HPDE6-E6E7 (cell line): ENCODE data around the gene ENTREP1.
A peak's percentile ranks its signal among the peaks of the same experiment; 100 is the strongest.
"Not testable (repeated sequence)": the region's sequence is repeated elsewhere in the genome, so short reads cannot be mapped to it uniquely, and the experiment has no call there.

Experiments used
- DNase-seq: peaks from one replicate; pipeline ENCODE4 v3.0.0; 2011; ENCODE audit warnings: missing footprints; ENCODE audit errors: extremely low spot score

ENTREP1 gene, protein sequence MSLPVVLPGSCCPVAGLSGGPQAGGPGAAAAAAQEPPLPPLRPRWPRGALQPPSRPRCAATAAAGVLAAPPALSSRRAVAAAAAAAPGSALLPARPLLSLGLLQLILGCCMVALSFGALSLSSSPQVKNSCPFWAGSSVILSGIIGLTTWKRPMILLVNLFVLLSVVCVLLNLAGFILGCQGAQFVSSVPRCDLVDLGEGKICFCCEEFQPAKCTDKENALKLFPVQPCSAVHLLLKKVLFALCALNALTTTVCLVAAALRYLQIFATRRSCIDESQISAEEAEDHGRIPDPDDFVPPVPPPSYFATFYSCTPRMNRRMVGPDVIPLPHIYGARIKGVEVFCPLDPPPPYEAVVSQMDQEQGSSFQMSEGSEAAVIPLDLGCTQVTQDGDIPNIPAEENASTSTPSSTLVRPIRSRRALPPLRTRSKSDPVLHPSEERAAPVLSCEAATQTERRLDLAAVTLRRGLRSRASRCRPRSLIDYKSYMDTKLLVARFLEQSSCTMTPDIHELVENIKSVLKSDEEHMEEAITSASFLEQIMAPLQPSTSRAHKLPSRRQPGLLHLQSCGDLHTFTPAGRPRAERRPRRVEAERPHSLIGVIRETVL

GRCh38 chr9:69324549-69325401 is at the start of gene ENTREP1:
Gene ENTREP1 (plus strand): TSS chr9:69325215. CDS start chr9:69325310, 95 bp downstream.
- peak; percentile 61 for DNase-seq

GRCh38 chr9:69276775-69277174 is 48.2 kb upstream of the ENTREP1 start:
- DNase-seq: no peak

DNA sequence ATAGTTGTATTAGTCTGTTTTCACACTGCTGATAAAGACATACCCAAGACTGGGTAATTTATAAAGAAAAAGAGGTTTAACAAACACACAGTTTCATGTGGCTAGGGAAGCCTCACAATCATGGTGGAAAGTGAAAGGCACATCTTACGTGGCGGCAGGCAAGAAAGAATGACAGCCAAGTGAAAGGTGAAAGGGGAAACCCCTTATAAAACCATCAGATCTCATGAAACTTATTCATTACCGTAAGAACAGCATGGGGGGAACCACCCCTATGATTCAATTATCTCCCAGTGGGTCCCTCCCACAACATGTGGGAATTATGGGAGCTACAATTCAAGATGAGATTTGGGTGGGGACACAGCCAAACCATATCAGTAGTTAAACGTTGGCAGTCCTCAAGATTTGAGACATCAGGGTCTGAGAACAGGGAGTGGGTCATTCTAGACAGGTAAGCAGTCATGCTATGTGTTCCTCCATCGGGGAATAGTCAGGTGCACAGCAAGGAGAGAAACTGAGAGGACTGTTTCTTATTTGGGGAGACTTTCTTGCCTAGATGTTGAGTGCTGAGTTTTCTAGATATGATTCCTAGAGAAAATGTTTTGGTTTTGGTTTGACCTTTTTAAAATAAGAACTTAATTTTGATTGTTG is 45.8 kb upstream of the ENTREP1 start:
- DNase-seq: no peak

DNA sequence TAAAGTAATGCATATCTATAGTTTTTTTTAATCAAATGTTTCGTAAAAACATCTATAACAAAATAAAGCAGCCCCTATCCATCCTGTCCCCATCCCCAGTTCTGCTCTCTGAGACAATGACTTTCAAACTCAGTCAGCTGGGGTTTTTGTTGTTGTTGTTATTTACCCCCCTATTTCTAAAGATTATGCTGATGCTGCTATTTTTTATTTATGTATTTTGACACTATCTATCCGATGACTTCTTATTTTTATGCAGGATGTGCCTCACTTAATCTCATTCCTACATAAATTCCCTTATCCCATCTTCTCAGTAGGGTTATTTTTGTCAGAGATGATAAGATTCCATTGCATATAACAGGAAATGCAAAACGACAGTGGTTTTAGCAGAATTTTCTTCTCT is 45.3 kb upstream of the ENTREP1 start:
- no peak for DNase-seq

DNA sequence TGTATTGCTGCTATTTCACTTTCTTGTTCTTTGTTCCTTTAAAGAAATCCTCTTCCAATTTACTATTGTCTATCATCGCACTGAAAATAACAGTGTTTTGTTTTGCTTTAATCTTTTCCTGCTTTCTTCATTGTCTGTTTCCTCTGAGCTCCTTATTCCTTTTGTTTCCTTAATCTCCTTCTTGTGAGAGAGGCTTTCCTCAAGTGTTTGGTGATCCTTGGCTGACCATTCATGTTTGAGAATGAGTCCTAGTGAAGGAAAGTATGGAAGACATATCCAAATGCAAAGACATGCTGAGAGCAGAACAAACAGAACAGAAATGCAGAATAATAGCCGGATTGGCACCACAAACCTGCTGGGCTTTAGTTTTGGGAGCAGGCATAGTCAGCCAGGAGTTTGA is 42.0 kb upstream of the ENTREP1 start:
- no peak for DNase-seq

DNA sequence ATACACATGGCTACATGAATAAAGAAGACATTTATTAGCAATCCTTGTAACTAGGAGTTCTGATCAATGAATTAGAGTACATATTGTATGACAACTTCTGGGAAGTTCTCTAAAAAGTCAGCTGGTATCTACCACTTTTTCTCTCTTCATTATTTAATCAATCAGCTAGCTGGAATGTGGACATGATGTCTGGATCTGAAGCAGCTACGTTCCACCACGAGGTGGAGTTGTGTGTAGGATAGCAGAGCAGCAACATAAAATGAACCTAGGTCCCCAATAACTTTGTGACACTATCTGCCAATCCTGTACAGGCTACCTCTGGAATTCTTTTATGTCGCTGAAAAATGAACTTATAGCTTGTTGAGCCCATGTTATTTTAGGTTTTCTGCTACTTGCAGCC is 32.9 kb upstream of the ENTREP1 start:
- no peak for DNase-seq

DNA sequence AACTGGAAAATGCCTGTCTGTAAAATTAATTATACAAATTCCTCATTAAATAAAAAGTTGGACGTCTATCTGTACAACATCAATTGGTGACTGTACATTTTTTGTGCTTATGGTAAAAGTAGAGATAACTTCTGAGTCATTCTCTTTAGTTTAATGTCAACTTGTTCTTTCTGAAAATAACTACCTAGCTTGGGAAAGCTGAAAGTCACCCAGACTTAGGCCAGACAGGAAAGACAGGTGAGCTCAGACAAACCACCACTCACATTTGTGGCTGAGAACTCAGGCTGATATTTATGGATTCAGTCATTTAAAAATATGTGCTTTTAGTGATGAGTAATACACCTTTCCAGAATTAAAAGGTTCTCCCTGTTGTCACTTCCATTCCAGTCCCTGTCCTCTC is 31.9 kb upstream of the ENTREP1 start:
- no peak for DNase-seq

GRCh38 chr9:69295872-69296552 is 29.0 kb upstream of the ENTREP1 start:
- no peak for DNase-seq

GRCh38 chr9:69297300-69297980 is 27.6 kb upstream of the ENTREP1 start:
- DNase-seq: no peak

- DNase-seq: no peak
Measured at GRCh38 chr9:69299315-69299714, 25.7 kb upstream of the ENTREP1 start.

- DNase-seq: no peak
Measured at GRCh38 chr9:69299826-69300225, 25.2 kb upstream of the ENTREP1 start.

DNA sequence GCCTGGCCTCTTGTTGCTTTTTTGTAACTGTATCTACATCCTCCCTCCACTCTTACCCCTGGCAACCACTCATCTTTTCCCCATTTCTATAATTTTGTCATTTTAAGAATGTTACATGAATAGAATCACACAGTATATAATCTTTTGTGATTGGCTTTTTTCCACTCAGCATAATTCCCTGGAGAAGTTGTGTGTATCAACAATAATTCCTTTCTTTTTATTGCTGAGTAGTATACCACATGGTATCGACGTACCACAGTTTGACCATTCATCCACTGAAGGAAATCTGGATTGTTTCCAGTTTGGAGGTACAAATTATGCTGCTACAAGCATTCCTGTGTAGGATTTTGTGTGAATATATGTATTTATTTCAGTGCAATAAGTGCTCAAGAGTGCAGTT is 21.7 kb upstream of the ENTREP1 start:
- DNase-seq: no peak

DNA sequence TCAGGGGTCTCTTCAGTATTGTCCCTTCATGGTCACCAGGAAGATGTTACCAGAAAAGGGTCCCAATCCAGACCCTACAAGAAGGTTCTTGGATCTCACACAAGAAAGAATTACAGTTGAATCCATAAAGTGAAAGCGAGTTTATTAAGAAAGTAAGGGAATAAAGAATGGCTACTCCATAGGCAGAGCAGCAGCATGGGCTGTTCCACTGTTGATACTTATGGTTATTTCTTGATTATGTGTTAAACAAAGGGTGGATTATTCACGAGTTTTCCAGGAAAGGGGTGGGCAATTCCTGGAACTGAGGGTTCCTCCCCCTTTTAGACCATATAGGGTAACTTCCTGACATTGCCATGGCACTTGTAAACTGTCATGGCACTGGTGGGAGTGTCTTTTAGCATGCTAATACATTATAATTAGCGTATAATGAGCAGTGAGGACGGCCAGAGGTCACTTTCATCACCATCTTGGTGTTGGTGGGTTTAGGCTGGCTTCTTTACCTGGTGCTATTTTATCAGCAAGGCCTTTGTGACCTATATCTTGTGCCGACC is 18.0 kb upstream of the ENTREP1 start:
- not testable (repeated sequence) for DNase-seq

DNA sequence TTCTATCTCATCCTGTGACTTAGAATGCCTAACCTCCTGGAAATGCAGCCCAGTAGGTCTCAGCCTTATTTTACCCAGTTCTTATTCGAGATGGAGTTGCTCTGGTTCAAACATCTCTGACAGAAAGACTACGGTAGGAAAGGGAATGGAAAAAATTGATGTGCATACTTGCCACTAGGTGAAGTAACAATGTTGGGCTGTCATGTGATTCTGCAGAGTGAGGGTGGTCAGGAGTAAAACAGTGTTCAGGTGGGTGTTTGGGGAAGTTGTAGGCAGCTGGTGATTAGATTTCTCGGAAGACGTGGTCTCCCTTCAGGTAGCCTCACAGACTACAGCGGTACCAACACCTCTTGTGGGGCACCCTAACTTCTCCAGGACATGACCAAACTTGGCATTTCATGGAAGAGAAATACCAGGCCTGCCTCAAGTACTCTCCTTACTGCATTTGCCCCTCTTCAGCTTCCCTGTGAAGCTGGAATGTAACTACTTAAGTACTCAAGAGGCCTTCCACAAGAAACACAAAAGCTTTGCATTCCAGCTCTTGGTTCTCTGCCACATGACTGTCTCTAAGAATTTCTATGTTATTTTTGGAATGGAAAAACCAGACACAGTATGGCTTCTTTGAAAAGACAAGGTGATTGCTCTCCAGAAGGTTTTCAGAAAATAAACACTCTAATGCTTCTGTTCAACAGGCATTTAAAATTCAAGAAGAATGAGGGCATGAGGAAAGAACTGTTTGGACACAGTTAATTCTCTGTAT is 17.4 kb upstream of the ENTREP1 start:
- no peak for DNase-seq

DNA sequence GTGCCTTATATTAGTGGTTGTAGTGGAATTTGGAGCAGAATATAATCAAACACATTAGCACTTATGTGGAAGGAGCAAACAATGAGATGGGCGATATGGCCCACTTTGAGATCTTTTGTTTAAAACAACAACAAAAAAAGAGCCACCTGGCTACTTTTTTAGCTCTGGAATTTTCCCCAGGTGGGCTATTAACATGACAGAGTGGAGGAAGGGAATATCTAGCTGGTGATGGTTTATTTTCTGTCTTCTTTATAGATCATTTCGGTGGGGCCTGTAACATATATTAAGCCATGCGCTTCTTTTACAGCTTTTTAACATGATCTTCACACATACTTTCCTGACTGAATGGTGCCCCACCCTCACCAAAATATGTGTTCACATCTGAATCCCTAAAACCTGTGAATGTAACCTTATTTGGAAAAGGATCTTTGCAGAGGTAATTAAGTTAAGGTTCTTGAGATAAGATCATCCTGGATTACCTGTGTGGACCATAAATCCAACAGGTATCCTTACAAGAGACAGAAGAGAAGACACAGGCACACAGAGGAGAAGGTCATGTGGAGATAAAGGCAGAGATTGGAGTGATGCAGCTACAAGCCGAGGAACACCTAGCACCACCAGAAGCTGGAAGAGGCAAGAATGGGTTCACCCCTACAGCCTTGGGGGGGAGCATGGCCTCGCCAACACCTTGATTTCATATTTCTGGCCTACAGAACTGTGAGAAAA is 16.6 kb upstream of the ENTREP1 start:
- DNase-seq: no peak

DNA sequence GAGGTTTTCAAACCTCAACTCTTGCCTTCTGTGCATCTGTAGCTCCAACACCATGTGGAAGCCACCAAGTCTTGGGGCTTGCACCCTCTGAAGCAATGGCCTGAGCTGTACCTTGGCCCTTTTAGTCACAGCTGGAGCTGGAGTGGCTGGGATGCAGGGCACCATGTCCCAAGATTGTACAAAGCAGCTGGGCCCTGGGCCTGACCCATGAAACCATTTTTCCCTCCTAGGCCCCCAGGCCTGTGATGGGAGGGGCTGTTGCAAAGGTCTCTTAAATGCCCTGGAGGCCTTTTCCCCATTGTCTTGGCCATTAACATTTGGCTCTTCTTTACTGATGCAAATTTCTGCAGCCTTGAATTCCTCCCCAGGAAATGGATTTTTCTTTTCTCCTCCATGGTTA is 11.8 kb upstream of the ENTREP1 start:
- DNase-seq: no peak

GRCh38 chr9:69314547-69314946 is 10.5 kb upstream of the ENTREP1 start:
- no peak for DNase-seq

DNA sequence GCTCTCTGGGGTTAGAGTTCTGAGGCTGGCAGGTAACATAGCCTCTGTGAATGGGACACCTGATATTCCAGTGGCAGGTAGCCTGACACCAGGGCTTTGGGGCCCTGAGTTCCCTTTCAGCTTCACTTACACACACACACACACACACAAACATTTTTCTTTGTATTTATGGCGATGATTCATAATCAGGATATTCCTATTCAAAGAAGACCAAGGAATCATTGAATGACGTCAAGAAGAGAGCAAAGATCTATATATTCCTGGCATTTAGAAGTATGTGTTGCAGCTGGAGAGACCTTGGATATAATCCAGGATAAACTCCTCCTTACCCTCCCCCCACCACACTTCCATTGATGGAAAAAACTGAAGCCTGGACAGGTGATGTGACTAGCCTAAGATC is 7.9 kb upstream of the ENTREP1 start:
- no peak for DNase-seq

- no peak for DNase-seq
Measured at GRCh38 chr9:69317894-69318293, 7.1 kb upstream of the ENTREP1 start.
